Neural progenitor cell (in vitro differentiated cells): ENCODE measurements around the gene USP48.

ENCODE experiments used
- EZH2 ChIP-seq: fragments of 200-600 bp; sonication (generic); IDR thresholded peaks from 2 replicates; pipeline ENCODE4 v1.6.1; 2017; ENCODE audit warnings: antibody characterized with exemption, mild to moderate bottlenecking, moderate library complexity
- EZH2phosphoT487 ChIP-seq: fragments of 200-600 bp; sonication (generic); IDR thresholded peaks from 2 replicates; pipeline ENCODE4 v1.6.1; 2017; ENCODE audit warnings: antibody characterized with exemption
- TF ChIP-seq, protein P1 (sequence below): fragments of 200-600 bp; sonication (generic); IDR thresholded peaks from 2 replicates; pipeline ENCODE4 v1.5.1; 2017; ENCODE audit warnings: antibody characterized with exemption, mild to moderate bottlenecking

DNA sequence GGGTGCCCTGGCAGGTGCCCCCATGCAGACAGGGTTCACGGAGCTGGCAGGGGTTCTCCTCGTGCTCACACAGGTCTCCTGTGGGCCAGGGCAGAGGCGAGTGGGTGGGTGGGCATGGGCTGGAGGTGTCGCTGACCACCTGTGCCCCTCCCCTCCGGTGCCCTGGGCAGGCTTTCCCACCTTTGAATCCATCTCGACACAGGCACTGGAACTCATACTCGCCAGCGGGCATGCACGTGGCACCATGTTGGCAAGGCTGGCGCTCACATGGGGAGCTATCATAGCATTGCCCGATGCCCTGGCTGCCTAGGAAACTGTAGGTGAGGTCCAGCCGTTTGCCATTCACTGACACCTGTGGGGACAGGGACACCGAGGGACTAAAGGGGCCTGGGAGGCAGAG, 45.1 kb upstream of the USP48 start:
- TF ChIP-seq, protein P1, sequence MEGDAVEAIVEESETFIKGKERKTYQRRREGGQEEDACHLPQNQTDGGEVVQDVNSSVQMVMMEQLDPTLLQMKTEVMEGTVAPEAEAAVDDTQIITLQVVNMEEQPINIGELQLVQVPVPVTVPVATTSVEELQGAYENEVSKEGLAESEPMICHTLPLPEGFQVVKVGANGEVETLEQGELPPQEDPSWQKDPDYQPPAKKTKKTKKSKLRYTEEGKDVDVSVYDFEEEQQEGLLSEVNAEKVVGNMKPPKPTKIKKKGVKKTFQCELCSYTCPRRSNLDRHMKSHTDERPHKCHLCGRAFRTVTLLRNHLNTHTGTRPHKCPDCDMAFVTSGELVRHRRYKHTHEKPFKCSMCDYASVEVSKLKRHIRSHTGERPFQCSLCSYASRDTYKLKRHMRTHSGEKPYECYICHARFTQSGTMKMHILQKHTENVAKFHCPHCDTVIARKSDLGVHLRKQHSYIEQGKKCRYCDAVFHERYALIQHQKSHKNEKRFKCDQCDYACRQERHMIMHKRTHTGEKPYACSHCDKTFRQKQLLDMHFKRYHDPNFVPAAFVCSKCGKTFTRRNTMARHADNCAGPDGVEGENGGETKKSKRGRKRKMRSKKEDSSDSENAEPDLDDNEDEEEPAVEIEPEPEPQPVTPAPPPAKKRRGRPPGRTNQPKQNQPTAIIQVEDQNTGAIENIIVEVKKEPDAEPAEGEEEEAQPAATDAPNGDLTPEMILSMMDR = no peak
- TF ChIP-seq EZH2 (no peak), EZH2phosphoT487 (no peak)
